Esophagus muscularis mucosa (tissue), 3 donors: Measurements from ENCODE around the gene GRIK3.

Experiments
- POLR2A ChIP-seq: fragments of 450-650 bp; IDR thresholded peaks from one replicate; pipeline ENCODE4 v1.6.1; 2017; ENCODE audit warnings: antibody characterized with exemption, moderate library complexity, mild to moderate bottlenecking, low read depth
- TF ChIP-seq, protein P1 (sequence below), 3 experiments: fragments of 200-600 bp in 2 of 3; fragments of 450-650 bp in 1 of 3; sonication (generic) in 2 of 3; IDR thresholded peaks; one replicate each; pipeline ENCODE4 v1.5.1; 2017 to 2019; ENCODE audit warnings: antibody characterized with exemption in 3 of 3, mild to moderate bottlenecking in 2 of 3, moderate library complexity in 1 of 3

GRCh38 chr1:36825226-36825625 is 209.1 kb downstream of the GRIK3 start:
- TF ChIP-seq POLR2A, result no peak
- TF ChIP-seq, protein P1, sequence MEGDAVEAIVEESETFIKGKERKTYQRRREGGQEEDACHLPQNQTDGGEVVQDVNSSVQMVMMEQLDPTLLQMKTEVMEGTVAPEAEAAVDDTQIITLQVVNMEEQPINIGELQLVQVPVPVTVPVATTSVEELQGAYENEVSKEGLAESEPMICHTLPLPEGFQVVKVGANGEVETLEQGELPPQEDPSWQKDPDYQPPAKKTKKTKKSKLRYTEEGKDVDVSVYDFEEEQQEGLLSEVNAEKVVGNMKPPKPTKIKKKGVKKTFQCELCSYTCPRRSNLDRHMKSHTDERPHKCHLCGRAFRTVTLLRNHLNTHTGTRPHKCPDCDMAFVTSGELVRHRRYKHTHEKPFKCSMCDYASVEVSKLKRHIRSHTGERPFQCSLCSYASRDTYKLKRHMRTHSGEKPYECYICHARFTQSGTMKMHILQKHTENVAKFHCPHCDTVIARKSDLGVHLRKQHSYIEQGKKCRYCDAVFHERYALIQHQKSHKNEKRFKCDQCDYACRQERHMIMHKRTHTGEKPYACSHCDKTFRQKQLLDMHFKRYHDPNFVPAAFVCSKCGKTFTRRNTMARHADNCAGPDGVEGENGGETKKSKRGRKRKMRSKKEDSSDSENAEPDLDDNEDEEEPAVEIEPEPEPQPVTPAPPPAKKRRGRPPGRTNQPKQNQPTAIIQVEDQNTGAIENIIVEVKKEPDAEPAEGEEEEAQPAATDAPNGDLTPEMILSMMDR (IDR thresholded peaks at IDR 0.05), result no peak
